Measurements from ENCODE around the gene TARP.
"Not testable (repeated sequence)": the region's sequence is repeated elsewhere in the genome, so short reads cannot be mapped to it uniquely, and the experiment has no call there.

The TARP gene

GRCh38 chr7:38242814-38243213 lies 30.6 kb downstream of the TARP start:
- TF ChIP-seq CTCF (IDR thresholded peaks at IDR 0.05; ENCODE audit: insufficient read depth, missing control alignments) = no peak
- DNase-seq (ENCODE audit: insufficient read length, low spot score) = no peak
- FAIRE-seq = no peak

GRCh38 chr7:38241071-38241470 lies 32.4 kb downstream of the TARP start:
- no peak for FAIRE-seq
- DNase-seq (ENCODE audit: insufficient read length, low spot score) = no peak
- no peak for TF ChIP-seq CTCF (IDR thresholded peaks at IDR 0.05; ENCODE audit: insufficient read depth, missing control alignments)

DNA sequence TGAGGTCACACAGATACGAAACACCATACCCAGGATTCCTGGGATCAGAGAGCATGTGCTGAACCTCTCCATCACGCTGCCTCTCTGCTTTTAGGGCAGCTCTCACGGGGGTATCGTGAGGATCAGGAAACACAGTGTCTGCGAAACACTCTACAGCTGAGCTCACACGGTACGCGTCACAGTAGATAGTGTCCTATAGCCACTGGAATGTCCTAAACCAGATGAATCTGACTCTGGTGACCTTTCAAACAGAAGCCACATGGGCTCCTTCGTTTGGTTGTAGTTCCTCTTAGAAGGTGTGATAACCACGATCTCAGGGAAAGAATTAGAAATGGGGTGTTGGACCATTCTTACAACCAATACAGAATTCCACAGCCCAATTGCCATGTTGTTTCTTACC lies 34.3 kb downstream of the TARP start:
- not testable (repeated sequence) for FAIRE-seq; DNase-seq (ENCODE audit: insufficient read length, low spot score)

DNA sequence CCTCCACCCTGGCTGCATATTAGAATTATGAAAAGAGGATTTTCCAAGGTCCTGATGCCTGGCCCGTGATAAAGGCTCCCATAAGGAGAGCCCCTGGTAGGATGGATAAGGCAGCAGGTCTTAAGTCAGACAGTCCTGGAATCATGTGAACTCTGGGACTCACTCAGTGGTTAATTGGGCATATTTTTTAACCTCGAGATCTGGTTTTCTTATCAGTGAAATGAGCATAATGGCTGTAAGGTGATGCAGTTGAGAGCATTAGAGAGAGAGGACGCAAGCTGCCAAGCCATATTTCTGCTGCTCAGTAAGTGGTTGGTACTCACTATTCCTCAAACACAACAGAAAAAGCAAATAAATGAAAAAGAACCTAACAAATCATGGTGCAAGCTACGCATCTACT lies 37.8 kb downstream of the TARP start:
- DNase-seq (ENCODE audit: insufficient read length, low spot score) (no peak), FAIRE-seq (no peak)
- TF ChIP-seq CTCF (IDR thresholded peaks at IDR 0.05; ENCODE audit: insufficient read depth, missing control alignments) = no peak

DNA sequence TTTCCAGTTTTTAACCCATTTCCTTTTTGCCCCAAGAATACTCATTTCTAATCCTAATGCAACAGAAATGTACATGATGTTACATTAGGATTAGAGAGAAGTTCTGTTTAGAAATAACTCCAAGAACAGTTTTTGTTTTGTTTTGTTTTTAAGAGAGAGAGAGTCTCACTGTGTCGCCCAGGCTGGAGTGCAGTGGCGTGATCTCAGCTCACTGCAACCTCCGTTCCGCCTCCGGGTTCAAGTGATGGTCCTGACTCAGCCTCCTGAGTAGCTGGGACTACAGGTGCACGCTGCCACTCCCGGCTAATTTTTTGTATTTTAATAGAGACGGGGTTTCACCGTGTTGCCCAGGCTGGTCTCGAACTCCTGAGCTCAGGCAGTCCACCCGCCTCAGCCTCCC lies 38.7 kb downstream of the TARP start:
- DNase-seq (ENCODE audit: insufficient read length, low spot score); FAIRE-seq: not testable (repeated sequence)

DNA sequence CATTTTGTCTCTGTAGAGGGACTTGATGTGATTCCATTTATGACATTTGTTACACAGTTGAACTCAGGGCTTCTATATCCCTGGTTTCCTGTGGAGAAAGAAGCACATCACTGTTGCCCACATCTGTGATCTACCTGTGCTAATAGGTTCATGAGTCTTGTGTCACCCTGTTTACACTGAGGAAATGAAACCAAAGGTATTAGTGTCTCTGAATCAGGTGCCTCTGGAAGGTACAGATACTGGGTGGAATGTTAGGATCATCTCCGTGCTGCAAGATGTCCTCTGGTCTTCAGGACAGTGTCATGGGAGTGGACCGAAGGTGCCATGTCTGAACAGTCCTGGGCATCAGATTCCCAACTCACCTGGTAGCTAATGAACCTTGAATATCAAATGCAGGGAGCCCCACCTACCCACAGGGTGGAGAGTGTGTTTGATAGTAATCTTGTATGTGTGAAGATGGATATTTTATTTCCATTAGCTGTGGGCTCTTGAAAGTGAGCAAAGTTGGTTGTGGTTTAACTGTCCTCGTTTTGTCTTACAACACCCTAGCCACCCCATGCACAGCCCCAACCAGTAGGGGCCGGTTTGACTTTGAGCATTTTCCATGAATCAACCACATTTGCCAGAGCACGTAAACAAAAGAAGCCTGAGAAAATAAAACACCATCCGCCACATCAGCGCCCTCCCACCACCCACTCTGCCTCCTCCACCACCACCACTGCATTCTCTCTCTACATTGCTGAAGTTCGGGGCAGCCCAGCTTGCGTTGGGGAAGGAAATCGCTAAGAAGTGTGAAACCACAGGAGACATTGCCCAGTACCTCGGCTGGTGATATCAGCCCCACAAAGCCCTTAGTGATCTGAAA lies 40.7 kb downstream of the TARP start:
- no peak for FAIRE-seq

DNA sequence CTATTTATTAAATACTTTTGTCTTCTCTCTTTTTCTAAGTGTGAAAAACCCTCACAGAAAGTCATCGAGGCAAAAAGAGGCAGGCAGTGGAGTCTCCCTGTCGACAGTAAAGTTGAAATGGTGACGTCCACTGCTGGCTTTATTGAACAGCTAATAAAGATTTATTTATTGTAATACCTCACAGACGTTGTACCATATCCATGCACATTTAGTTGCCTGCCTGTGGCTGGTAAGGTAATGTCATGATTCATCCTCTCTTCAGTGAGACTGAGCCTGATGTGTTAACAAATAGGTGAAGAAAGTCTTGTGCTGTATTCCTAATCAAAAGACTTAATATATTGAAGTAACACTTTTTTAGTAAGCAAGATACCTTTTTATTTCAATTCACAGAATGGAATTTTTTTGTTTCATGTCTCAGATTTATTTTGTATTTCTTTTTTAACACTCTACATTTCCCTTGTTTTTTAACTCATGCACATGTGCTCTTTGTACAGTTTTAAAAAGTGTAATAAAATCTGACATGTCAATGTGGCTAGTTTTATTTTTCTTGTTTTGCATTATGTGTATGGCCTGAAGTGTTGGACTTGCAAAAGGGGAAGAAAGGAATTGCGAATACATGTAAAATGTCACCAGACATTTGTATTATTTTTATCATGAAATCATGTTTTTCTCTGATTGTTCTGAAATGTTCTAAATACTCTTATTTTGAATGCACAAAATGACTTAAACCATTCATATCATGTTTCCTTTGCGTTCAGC lies 43.4 kb downstream of the TARP start:
- no peak for DNase-seq (ENCODE audit: insufficient read length, low spot score)
- TF ChIP-seq CTCF (IDR thresholded peaks at IDR 0.05; ENCODE audit: insufficient read depth, missing control alignments) = no peak
- FAIRE-seq = no peak

More for the DNA sequence above, 40.7 kb downstream of the TARP start:
- DNase-seq (ENCODE audit: insufficient read length, low spot score) = no peak
- TF ChIP-seq CTCF (IDR thresholded peaks at IDR 0.05; ENCODE audit: insufficient read depth, missing control alignments) = no peak

GRCh38 chr7:38229386-38229785 lies 44.0 kb downstream of the TARP start:
- DNase-seq (ENCODE audit: insufficient read length, low spot score) (no peak), FAIRE-seq (no peak)
- TF ChIP-seq CTCF (IDR thresholded peaks at IDR 0.05; ENCODE audit: insufficient read depth, missing control alignments) = no peak
